ENCODE results near the gene HTD2.

DNA sequence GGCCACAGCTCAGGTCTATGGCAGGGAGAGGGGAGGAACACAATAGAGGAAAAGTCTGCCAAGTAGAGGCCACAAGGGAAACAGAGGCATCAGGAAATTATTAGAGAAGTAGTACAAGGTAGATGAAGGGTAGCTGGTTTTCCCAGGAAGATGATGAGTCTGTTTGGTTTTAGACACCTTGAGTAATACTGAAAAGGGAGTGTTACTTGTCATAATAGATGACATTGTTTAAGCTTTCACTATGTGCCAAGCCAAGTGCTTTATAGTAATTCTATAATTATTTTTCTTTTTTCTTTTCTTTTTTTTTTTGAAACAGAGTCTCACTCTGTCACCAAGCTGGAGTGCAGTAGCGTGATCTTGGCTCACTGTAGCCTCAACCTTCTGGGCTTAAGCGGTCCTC lies 40.0 kb downstream of the HTD2 start:
- TF ChIP-seq POLR2AphosphoS5 (IDR thresholded peaks at IDR 0.05; ENCODE audit: insufficient read depth, low read depth, low read length), result no peak
- TF ChIP-seq, protein P1, sequence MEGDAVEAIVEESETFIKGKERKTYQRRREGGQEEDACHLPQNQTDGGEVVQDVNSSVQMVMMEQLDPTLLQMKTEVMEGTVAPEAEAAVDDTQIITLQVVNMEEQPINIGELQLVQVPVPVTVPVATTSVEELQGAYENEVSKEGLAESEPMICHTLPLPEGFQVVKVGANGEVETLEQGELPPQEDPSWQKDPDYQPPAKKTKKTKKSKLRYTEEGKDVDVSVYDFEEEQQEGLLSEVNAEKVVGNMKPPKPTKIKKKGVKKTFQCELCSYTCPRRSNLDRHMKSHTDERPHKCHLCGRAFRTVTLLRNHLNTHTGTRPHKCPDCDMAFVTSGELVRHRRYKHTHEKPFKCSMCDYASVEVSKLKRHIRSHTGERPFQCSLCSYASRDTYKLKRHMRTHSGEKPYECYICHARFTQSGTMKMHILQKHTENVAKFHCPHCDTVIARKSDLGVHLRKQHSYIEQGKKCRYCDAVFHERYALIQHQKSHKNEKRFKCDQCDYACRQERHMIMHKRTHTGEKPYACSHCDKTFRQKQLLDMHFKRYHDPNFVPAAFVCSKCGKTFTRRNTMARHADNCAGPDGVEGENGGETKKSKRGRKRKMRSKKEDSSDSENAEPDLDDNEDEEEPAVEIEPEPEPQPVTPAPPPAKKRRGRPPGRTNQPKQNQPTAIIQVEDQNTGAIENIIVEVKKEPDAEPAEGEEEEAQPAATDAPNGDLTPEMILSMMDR (IDR thresholded peaks at IDR 0.05; ENCODE audit: extremely low read depth in 1 of 2, insufficient read depth in 1 of 2, low read depth in 1 of 2, low read length in 2 of 2), result no peak

Data from endothelial cell of umbilical vein (primary cell).